Cardiac ventricle fibroblast (primary cell): ENCODE results near the gene ZNF600. TPM values are rescaled to one million over a fixed set of nuclear protein-coding genes. Genes with fewer than 3 reads are reported as not detected.

Experiments used
- total RNA-seq: library from RNA; depleted of rRNA; stranded (reverse); fragments of >200 nt; gene quantifications from 2 replicates; pipeline ENCODE4 v1.2.3, GENCODE V29; 2015

The ZNF600 gene
- 2.2 and 3.9 TPM in 2 replicates for total RNA-seq

DNA sequence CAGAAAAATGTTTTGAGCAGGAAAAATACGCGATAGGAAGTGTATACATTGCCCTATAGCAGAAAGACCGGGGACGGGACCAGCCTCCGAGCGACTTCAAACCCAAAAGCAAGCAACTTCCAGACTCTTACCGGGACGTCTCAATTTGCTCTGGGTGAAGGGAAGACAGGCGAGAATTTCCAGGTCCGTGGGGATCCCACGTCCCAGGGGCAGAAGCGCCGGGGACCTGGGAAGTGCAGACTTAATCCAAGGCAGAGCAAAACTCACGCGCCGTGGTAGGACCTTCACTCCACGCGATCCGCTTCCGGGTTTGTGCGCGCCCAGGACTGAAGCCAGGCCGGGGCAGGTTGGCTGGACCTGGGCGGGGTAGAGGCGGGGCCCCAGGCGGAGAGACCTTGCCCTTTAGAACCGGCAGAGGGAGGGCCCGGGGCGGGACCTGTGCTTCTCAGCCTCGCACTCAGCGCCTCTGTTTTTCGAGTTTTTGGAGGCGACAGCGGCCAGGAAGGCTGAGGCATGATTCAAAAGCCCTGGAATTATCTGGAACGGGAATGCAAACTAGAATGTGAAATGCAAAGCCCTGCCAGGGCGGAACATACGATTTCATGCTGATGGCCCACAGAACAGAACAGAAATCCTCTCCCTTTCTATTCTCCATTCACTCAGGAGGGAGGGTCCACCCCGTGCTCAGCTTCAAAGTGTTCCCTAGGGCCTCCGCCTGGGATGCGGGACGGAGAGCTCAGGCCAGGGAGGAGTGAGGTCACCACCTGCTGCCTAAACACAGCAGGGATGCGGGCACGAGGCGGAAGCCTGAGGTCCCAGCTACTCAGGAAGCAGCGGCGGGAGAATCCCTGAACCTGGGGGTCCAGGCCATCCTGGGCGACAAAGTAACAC, at the start of gene ZNF600:
Gene ZNF600, minus strand, starts transcription at position 328 of the 891 bp plus-strand sequence. CDS start 7,903 bp downstream, outside the sequence.

DNA sequence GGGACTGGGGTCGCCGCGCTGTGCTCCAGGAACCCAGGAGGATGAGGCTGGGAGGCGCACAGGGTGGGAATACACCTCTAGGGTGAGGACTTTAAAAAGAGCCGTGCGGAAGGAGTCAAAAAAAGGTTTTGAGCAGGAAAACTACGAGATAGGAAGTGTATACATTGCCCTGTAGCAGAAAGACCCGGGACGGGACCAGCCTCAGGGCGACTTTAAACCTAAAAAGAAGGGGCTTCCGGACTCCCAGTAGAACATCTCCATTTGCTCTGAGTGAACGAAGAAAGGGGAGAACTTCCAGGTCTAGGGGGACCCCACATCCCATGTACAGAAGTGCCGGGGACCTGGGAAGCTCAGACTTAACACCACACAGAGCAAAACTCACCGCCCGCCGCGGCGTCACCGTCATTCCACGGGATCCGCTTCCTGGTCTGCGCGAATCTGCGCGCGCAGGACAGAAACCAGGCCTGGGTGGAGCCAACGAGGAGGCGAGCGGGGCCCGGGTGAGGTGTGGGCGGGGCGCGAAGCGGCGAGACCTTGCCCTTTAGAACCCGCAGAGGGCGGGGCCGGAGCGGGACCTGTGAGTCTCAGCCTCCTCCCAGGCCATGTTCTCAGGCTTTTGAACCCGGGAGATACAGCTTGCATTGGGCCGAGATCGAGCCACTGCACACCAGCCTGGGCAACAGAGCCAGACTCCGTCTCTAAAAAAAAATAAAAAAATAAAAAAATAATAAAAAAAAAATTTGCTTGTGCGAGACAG, 34.8 kb upstream of the ZNF600 start, which contains the start of gene ZNF28:
Gene ZNF28, minus strand, starts transcription at position 430 of the 757 bp plus-strand sequence. CDS start 3,675 bp downstream, outside the sequence.

DNA sequence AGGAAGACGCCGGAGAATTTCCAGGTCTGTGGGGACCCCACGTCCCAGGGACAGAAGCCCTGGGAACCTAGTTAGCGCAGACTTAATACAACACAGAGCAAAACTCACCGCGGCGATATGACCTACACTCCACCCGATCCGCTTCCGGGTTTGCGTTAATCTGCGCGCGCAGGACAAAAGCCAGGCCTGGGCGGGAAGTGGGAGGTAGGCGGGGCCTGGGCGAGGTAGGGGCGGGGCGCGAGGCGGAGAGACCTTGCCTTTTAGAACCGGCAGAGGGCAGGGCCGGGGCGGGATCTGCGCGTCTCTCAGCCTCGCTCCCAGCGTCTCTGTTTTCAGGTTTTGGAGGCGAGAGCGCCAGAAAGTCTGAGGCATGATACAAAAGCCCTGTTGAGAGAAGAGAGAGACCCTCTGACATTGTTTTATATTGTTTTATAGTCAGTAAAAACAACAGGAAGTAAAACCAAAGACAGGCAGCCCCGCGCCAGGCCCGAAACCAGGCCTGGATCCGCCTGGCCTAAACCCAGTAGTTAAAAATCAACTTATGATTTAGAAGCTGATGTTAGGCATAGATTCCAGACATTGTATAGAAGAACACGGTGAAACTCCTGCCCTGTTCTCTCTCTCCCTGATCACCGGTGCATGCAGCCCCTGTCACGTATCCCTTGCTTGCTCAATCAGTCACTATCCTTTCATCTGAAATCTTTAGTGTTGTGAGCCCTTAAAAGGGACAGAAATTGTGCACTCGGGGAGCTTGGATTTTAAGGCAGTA, 51.5 kb downstream of the ZNF600 start, which contains the start of gene ZNF611:
Gene ZNF611, minus strand, starts transcription at position 152 of the 769 bp plus-strand sequence. CDS start 19,150 bp downstream, outside the sequence.

Other genes with a start within 250 kb of the ZNF600 start
- gene ZNF701, start 216.5 kb downstream of the ZNF600 start, total RNA-seq = 5.0 and 6.5 TPM in 2 replicates
- 21.2 and 21.3 TPM in 2 replicates for gene ZNF83, start 148.4 kb downstream of the ZNF600 start, total RNA-seq
- gene ZNF611, start 51.7 kb downstream of the ZNF600 start, total RNA-seq = 6.1 and 11.4 TPM in 2 replicates
- gene ZNF28, start 34.8 kb upstream of the ZNF600 start, total RNA-seq = 5.9 and 11.1 TPM in 2 replicates
- 6.9 and 8.3 TPM in 2 replicates for gene ZNF468, start 70.8 kb upstream of the ZNF600 start, total RNA-seq
- gene ZNF320, start 110.8 kb upstream of the ZNF600 start, total RNA-seq = 4.2 and 5.4 TPM in 2 replicates
- 2.4 and 2.8 TPM in 2 replicates for gene ZNF888, start 136.6 kb upstream of the ZNF600 start, total RNA-seq
- gene ZNF816, start 176.1 kb upstream of the ZNF600 start, total RNA-seq = 2.1 and 5.4 TPM in 2 replicates
- not detected in 2 replicates for gene ERVV-1, start 227.1 kb upstream of the ZNF600 start, total RNA-seq